ENCODE data around the gene PTGFRN. TPM values are rescaled to one million over a fixed set of nuclear protein-coding genes. Genes with fewer than 3 reads are reported as not detected.

PTGFRN gene
- total RNA-seq, 1 donor from 2014 or later = 105 TPM

DNA sequence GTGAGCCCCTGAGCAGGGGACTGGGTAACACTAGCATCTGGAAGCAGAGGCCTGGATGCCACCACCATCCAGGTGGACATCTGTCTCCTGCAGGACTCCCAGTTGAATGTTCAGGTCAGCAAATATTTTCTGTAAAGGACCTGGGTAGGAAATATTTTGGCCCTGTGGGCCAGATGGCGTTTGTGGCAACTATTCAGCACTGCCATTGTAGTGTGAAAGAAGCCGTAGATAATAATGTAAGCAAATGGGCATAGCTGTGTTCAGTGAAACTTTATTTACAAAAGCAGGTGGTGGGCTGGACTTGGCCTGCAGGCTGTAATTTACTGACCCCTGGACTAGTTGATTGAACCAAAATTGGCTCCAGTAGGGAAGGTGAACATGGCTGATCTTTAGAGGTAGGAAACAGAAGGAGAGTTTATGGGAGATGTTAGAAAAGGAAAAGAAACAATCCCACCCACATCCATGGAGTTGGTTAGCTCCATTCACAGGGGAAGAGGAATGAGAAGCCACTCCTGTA lies 71.9 kb downstream of the PTGFRN start:
- Histone ChIP-seq H3K36me3 (ENCODE audit: control insufficient read depth in 3 of 3, insufficient read depth in 3 of 3, low read length in 3 of 3) (no peaks in the 10 kb centered on the region), H3K4me3 (ENCODE audit: low read length in 3 of 3) (no peak overlapping the region), H3K9ac (ENCODE audit: low read depth in 1 of 3, low read length in 3 of 3) (no peak overlapping the region), H3K27ac (ENCODE audit: low read depth, low read length) (no peak overlapping the region), H3K4me1 (ENCODE audit: control insufficient read depth in 3 of 3, insufficient read depth in 3 of 3, low read length in 3 of 3) (peaks cover 3 to 9% (median 8%) of the 10 kb centered on the region in 3 donors), H3K27me3 (ENCODE audit: control insufficient read depth in 3 of 3, insufficient read depth in 3 of 3, low read length in 3 of 3) (peaks cover 0 to 5% (median 0%) of the 10 kb centered on the region in 3 donors), H3K9me3 (ENCODE audit: control insufficient read depth in 3 of 3, low read length in 3 of 3) (no peaks in the 10 kb centered on the region)

DNA sequence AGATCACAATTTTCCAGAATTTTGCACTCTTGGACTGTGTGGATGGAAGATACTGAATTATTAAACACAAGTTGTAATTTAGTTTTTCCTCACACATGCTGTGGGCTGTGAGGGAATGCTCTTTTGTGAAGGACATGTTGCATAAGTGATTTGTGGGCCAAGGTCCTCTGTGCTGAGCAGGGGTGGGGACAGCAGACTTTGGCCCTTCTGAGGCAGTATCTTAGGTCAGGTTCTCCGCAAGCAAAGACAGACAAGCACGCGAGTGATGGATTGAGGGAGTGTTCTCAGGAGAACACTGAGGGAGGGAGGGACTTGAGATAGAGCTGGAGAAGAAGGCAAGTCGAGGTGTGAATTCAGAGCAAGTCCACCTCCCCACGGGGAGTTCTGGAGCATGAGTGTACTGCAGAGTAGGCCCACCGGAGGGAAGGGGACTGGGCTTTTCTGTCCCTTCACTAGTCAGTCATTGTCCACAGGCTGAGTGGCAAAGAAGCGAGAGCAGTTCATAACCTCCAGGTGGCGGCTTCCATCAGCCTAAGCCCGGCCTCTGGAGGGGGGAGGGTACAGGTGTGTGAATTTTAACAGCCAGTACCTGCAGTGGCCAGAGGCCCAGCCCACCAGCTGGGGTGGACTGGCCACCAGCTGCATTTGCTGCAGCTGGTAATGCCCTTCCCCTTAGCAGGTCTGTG lies 72.7 kb downstream of the PTGFRN start:
- no peak overlapping the region for H3K27ac ChIP-seq (ENCODE audit: low read depth, low read length)

GRCh38 chr1:116983112-116983511 lies 73.4 kb downstream of the PTGFRN start:
- Histone ChIP-seq H3K36me3 (ENCODE audit: control insufficient read depth in 3 of 3, insufficient read depth in 3 of 3, low read length in 3 of 3) (no peaks in the 10 kb centered on the region), H3K27me3 (ENCODE audit: control insufficient read depth in 3 of 3, insufficient read depth in 3 of 3, low read length in 3 of 3) (peaks cover 0 to 5% (median 0%) of the 10 kb centered on the region in 3 donors), H3K4me1 (ENCODE audit: control insufficient read depth in 3 of 3, insufficient read depth in 3 of 3, low read length in 3 of 3) (peaks cover 3 to 9% (median 8%) of the 10 kb centered on the region in 3 donors), H3K27ac (ENCODE audit: low read depth, low read length) (no peak overlapping the region), H3K9me3 (ENCODE audit: control insufficient read depth in 3 of 3, low read length in 3 of 3) (no peaks in the 10 kb centered on the region), H3K4me3 (ENCODE audit: low read length in 3 of 3) (no peak overlapping the region), H3K9ac (ENCODE audit: low read depth in 1 of 3, low read length in 3 of 3) (no peak overlapping the region)

More for the DNA sequence above, 72.7 kb downstream of the PTGFRN start:
- Histone ChIP-seq H3K36me3 (ENCODE audit: control insufficient read depth in 3 of 3, insufficient read depth in 3 of 3, low read length in 3 of 3) (no peaks in the 10 kb centered on the region), H3K9ac (ENCODE audit: low read depth in 1 of 3, low read length in 3 of 3) (no peak overlapping the region), H3K9me3 (ENCODE audit: control insufficient read depth in 3 of 3, low read length in 3 of 3) (no peaks in the 10 kb centered on the region), H3K4me1 (ENCODE audit: control insufficient read depth in 3 of 3, insufficient read depth in 3 of 3, low read length in 3 of 3) (peaks cover 3 to 9% (median 8%) of the 10 kb centered on the region in 3 donors), H3K27me3 (ENCODE audit: control insufficient read depth in 3 of 3, insufficient read depth in 3 of 3, low read length in 3 of 3) (peaks cover 0 to 5% (median 0%) of the 10 kb centered on the region in 3 donors), H3K4me3 (ENCODE audit: low read length in 3 of 3) (no peak overlapping the region)

DNA sequence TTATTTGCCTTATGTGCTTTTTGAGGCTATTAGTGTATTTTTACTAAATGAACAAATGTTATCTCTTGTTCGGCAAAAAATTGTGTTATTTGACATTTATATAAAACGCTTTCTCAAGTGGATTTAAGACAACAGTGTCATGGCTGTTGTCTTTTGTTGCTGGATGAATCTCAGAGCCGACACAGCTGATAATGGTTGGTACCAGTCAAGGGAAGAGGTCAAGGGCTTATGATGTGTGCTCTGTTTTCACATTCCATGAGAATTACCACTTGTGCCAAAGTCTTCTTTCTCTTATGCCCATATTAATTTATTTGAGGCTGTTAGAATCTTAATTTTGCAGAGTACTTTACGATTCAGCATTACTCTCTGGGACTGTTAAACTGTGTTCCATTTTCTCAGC lies 74.0 kb downstream of the PTGFRN start:
- no peak overlapping the region for H3K4me3 ChIP-seq (ENCODE audit: low read length in 3 of 3)
- H3K9ac ChIP-seq (ENCODE audit: low read depth in 1 of 3, low read length in 3 of 3) = no peak overlapping the region
- H3K4me1 ChIP-seq (ENCODE audit: control insufficient read depth in 3 of 3, insufficient read depth in 3 of 3, low read length in 3 of 3) = peaks cover 7 to 9% (median 8%) of the 10 kb centered on the region in 3 donors
- H3K27ac ChIP-seq (ENCODE audit: low read depth, low read length) = no peak overlapping the region
- no peaks in the 10 kb centered on the region for H3K36me3 ChIP-seq (ENCODE audit: control insufficient read depth in 3 of 3, insufficient read depth in 3 of 3, low read length in 3 of 3)
- H3K27me3 ChIP-seq (ENCODE audit: control insufficient read depth in 3 of 3, insufficient read depth in 3 of 3, low read length in 3 of 3) = peaks cover 0 to 5% (median 0%) of the 10 kb centered on the region in 3 donors
- H3K9me3 ChIP-seq (ENCODE audit: control insufficient read depth in 3 of 3, low read length in 3 of 3) = no peaks in the 10 kb centered on the region

- peaks cover 8 to 12% (median 8%) of the 10 kb centered on the region in 3 donors for H3K4me1 ChIP-seq (ENCODE audit: control insufficient read depth in 3 of 3, insufficient read depth in 3 of 3, low read length in 3 of 3)
- no peak overlapping the region for H3K4me3 ChIP-seq (ENCODE audit: low read length in 3 of 3)
- H3K9me3 ChIP-seq (ENCODE audit: control insufficient read depth in 3 of 3, low read length in 3 of 3) = no peaks in the 10 kb centered on the region
- peaks cover 0 to 5% (median 0%) of the 10 kb centered on the region in 3 donors for H3K27me3 ChIP-seq (ENCODE audit: control insufficient read depth in 3 of 3, insufficient read depth in 3 of 3, low read length in 3 of 3)
- H3K27ac ChIP-seq (ENCODE audit: low read depth, low read length) = no peak overlapping the region
- H3K9ac ChIP-seq (ENCODE audit: low read depth in 1 of 3, low read length in 3 of 3) = no peak overlapping the region
- no peaks in the 10 kb centered on the region for H3K36me3 ChIP-seq (ENCODE audit: control insufficient read depth in 3 of 3, insufficient read depth in 3 of 3, low read length in 3 of 3)
These were observed 74.9 kb downstream of the PTGFRN start for GRCh38 chr1:116984406-116985160.

DNA sequence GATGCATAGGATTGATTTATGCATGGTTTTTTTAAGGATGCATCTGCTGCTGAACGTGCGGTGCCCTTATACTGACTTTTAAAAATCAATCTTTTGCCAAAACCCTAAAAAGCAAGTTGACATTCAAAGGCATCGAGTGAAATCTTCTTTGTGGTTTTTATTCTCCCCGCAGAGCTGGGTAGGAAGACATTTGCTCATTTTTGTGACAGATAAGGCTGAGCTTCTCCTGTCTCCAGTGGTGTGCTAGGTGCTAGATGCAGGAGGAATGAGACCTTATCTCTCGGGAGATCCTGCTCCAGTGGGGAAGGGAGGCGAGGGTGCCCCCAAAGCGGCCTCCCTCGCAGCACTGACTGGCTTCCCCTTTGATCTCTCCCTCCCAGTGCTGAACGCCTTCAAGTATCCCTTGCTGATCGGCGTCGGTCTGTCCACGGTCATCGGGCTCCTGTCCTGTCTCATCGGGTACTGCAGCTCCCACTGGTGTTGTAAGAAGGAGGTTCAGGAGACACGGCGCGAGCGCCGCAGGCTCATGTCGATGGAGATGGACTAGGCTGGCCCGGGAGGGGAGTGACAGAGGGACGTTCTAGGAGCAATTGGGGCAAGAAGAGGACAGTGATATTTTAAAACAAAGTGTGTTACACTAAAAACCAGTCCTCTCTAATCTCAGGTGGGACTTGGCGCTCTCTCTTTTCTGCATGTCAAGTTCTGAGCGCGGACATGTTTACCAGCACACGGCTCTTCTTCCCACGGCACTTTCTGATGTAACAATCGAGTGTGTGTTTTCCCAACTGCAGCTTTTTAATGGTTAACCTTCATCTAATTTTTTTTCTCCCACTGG lies 76.9 kb downstream of the PTGFRN start:
- no peak overlapping the region for H3K9ac ChIP-seq (ENCODE audit: low read depth in 1 of 3, low read length in 3 of 3)
- no peaks in the 10 kb centered on the region for H3K36me3 ChIP-seq (ENCODE audit: control insufficient read depth in 3 of 3, insufficient read depth in 3 of 3, low read length in 3 of 3)
- no peak overlapping the region for H3K4me3 ChIP-seq (ENCODE audit: low read length in 3 of 3)
- H3K4me1 ChIP-seq (ENCODE audit: control insufficient read depth in 3 of 3, insufficient read depth in 3 of 3, low read length in 3 of 3) = peaks cover 8 to 25% (median 17%) of the 10 kb centered on the region in 3 donors
- H3K27ac ChIP-seq (ENCODE audit: low read depth, low read length) = no peak overlapping the region
- no peaks in the 10 kb centered on the region for H3K9me3 ChIP-seq (ENCODE audit: control insufficient read depth in 3 of 3, low read length in 3 of 3)
- peaks cover 0 to 5% (median 0%) of the 10 kb centered on the region in 3 donors for H3K27me3 ChIP-seq (ENCODE audit: control insufficient read depth in 3 of 3, insufficient read depth in 3 of 3, low read length in 3 of 3)

- no peaks in the 10 kb centered on the region for H3K36me3 ChIP-seq (ENCODE audit: control insufficient read depth in 3 of 3, insufficient read depth in 3 of 3, low read length in 3 of 3)
- H3K27me3 ChIP-seq (ENCODE audit: control insufficient read depth in 3 of 3, insufficient read depth in 3 of 3, low read length in 3 of 3) = peaks cover 0 to 5% (median 0%) of the 10 kb centered on the region in 3 donors
- peaks cover 8 to 25% (median 17%) of the 10 kb centered on the region in 3 donors for H3K4me1 ChIP-seq (ENCODE audit: control insufficient read depth in 3 of 3, insufficient read depth in 3 of 3, low read length in 3 of 3)
- no peak overlapping the region for H3K27ac ChIP-seq (ENCODE audit: low read depth, low read length)
- H3K9me3 ChIP-seq (ENCODE audit: control insufficient read depth in 3 of 3, low read length in 3 of 3) = no peaks in the 10 kb centered on the region
- no peak overlapping the region for H3K4me3 ChIP-seq (ENCODE audit: low read length in 3 of 3)
- H3K9ac ChIP-seq (ENCODE audit: low read depth in 1 of 3, low read length in 3 of 3) = no peak overlapping the region
These were observed 77.5 kb downstream of the PTGFRN start for GRCh38 chr1:116987256-116987555.

DNA sequence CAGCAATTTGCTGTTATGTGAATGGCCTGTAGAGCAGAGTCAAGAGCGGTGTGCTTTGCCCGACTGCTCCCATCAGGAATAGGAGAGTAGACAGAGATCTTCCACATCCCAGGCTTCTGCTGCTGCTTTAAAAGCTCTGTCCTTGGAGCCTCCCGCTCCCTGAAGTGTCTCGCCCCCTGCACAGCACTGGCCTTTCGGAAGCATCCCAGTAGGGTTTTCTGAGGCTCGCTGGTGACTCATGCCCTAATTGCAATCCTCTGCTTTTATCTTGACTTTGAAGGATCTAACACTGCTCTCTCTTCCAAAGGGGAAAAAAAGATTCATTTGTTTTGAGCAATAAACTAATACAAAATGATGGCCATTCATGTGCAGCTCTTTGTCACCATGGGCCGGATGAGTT lies 78.5 kb downstream of the PTGFRN start:
- Histone ChIP-seq H3K9ac (ENCODE audit: low read depth in 1 of 3, low read length in 3 of 3) (no peak overlapping the region), H3K4me1 (ENCODE audit: control insufficient read depth in 3 of 3, insufficient read depth in 3 of 3, low read length in 3 of 3) (peaks cover 8 to 25% (median 14%) of the 10 kb centered on the region in 3 donors), H3K4me3 (ENCODE audit: low read length in 3 of 3) (no peak overlapping the region), H3K9me3 (ENCODE audit: control insufficient read depth in 3 of 3, low read length in 3 of 3) (no peaks in the 10 kb centered on the region), H3K27ac (ENCODE audit: low read depth, low read length) (no peak overlapping the region), H3K36me3 (ENCODE audit: control insufficient read depth in 3 of 3, insufficient read depth in 3 of 3, low read length in 3 of 3) (no peaks in the 10 kb centered on the region), H3K27me3 (ENCODE audit: control insufficient read depth in 3 of 3, insufficient read depth in 3 of 3, low read length in 3 of 3) (peaks cover 0 to 5% (median 0%) of the 10 kb centered on the region in 3 donors)

DNA sequence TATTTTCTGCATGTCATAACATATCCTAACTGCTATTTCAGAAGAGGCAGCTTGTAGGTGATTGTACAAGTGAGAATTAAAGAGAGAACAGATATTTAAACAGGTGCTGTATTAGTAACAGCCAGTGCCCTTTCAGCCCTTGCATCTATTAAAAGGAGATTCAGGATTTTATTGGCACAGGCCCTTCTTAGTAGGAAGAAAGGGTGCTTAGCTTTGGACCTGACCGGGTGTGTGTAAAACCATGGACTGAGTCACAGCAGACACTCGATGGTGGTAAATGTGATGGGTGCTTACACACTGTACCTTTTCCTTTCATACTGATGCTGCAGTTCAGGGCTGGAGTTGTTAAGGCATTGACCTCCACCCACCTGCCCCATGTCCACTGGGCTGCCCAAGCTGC lies 79.2 kb downstream of the PTGFRN start:
- H3K27me3 ChIP-seq (ENCODE audit: control insufficient read depth in 3 of 3, insufficient read depth in 3 of 3, low read length in 3 of 3) = peaks cover 0 to 5% (median 0%) of the 10 kb centered on the region in 3 donors
- no peaks in the 10 kb centered on the region for H3K9me3 ChIP-seq (ENCODE audit: control insufficient read depth in 3 of 3, low read length in 3 of 3)
- peaks cover 8 to 25% (median 14%) of the 10 kb centered on the region in 3 donors for H3K4me1 ChIP-seq (ENCODE audit: control insufficient read depth in 3 of 3, insufficient read depth in 3 of 3, low read length in 3 of 3)
- no peak overlapping the region for H3K9ac ChIP-seq (ENCODE audit: low read depth in 1 of 3, low read length in 3 of 3)
- no peaks in the 10 kb centered on the region for H3K36me3 ChIP-seq (ENCODE audit: control insufficient read depth in 3 of 3, insufficient read depth in 3 of 3, low read length in 3 of 3)
- no peak overlapping the region for H3K4me3 ChIP-seq (ENCODE audit: low read length in 3 of 3)
- no peak overlapping the region for H3K27ac ChIP-seq (ENCODE audit: low read depth, low read length)

Data from skeletal muscle tissue (tissue), 4 donors.